ENCODE measurements around the gene ATP6V1E1.

The ATP6V1E1 gene

GRCh38 chr22:17606496-17606895, 22.1 kb downstream of the ATP6V1E1 start:
- no peak overlapping the region for H3K9ac ChIP-seq
- no peaks in the 10 kb centered on the region for H4K20me1 ChIP-seq (ENCODE audit: insufficient read depth)
- no peaks in the 10 kb centered on the region for H3K27me3 ChIP-seq (ENCODE audit: insufficient read depth, low read depth)
- H3K4me2 ChIP-seq: no peak overlapping the region
- peaks cover 5% of the 10 kb centered on the region; the same call in 1 of the 2 replicates for H3K79me2 ChIP-seq (ENCODE audit: insufficient read depth, low read depth)
- H3K4me3 ChIP-seq (IDR thresholded peaks at IDR 0.05; ENCODE audit: insufficient read depth, low read depth, low read length): no peak overlapping the region
- H2AFZ ChIP-seq (ENCODE audit: low read depth): no peak overlapping the region
- H3K27ac ChIP-seq: no peak overlapping the region
- no peaks in the 10 kb centered on the region for H3K36me3 ChIP-seq (ENCODE audit: insufficient read depth)
- H3K4me1 ChIP-seq (ENCODE audit: low read depth, poor library complexity, severe bottlenecking): no peaks in the 10 kb centered on the region
- no peak for TF ChIP-seq CTCF (conservative IDR thresholded peaks at IDR 0.05; ENCODE audit: low read depth, low read length)

GRCh38 chr22:17603668-17604067, 24.9 kb downstream of the ATP6V1E1 start:
- no peaks in the 10 kb centered on the region for H3K4me1 ChIP-seq (ENCODE audit: low read depth, poor library complexity, severe bottlenecking)
- H4K20me1 ChIP-seq (ENCODE audit: insufficient read depth): no peaks in the 10 kb centered on the region
- no peak for TF ChIP-seq CTCF (conservative IDR thresholded peaks at IDR 0.05; ENCODE audit: low read depth, low read length)
- H3K36me3 ChIP-seq (ENCODE audit: insufficient read depth): peaks cover 2% of the 10 kb centered on the region; the same call in 1 of the 2 replicates
- H3K4me3 ChIP-seq (IDR thresholded peaks at IDR 0.05; ENCODE audit: insufficient read depth, low read depth, low read length): no peak overlapping the region
- no peak overlapping the region for H2AFZ ChIP-seq (ENCODE audit: low read depth)
- H3K79me2 ChIP-seq (ENCODE audit: insufficient read depth, low read depth): peaks cover 5% of the 10 kb centered on the region; the same call in 1 of the 2 replicates
- H3K9ac ChIP-seq: no peak overlapping the region
- no peak overlapping the region for H3K27ac ChIP-seq
- no peak overlapping the region for H3K4me2 ChIP-seq
- no peaks in the 10 kb centered on the region for H3K27me3 ChIP-seq (ENCODE audit: insufficient read depth, low read depth)

- H3K9ac ChIP-seq: no peak overlapping the region
- no peak for TF ChIP-seq CTCF (conservative IDR thresholded peaks at IDR 0.05; ENCODE audit: low read depth, low read length)
- peaks cover 5% of the 10 kb centered on the region; the same call in 1 of the 2 replicates for H3K79me2 ChIP-seq (ENCODE audit: insufficient read depth, low read depth)
- no peaks in the 10 kb centered on the region for H4K20me1 ChIP-seq (ENCODE audit: insufficient read depth)
- H3K4me3 ChIP-seq (IDR thresholded peaks at IDR 0.05; ENCODE audit: insufficient read depth, low read depth, low read length): no peak overlapping the region
- no peak overlapping the region for H2AFZ ChIP-seq (ENCODE audit: low read depth)
- no peaks in the 10 kb centered on the region for H3K4me1 ChIP-seq (ENCODE audit: low read depth, poor library complexity, severe bottlenecking)
- H3K36me3 ChIP-seq (ENCODE audit: insufficient read depth): peaks cover 17% of the 10 kb centered on the region; the same call in 1 of the 2 replicates
- H3K27me3 ChIP-seq (ENCODE audit: insufficient read depth, low read depth): no peaks in the 10 kb centered on the region
- H3K4me2 ChIP-seq: no peak overlapping the region
- no peak overlapping the region for H3K27ac ChIP-seq
Observed at GRCh38 chr22:17601031-17601430, 27.5 kb downstream of the ATP6V1E1 start.

GRCh38 chr22:17598318-17598717, 30.2 kb downstream of the ATP6V1E1 start:
- Histone ChIP-seq H3K27me3 (ENCODE audit: insufficient read depth, low read depth) (no peaks in the 10 kb centered on the region), H3K36me3 (ENCODE audit: insufficient read depth) (peaks cover 17% of the 10 kb centered on the region; the same call in 1 of the 2 replicates), H2AFZ (ENCODE audit: low read depth) (no peak overlapping the region), H3K4me2 (no peak overlapping the region), H3K9ac (no peak overlapping the region), H3K4me1 (ENCODE audit: low read depth, poor library complexity, severe bottlenecking) (no peaks in the 10 kb centered on the region), H3K27ac (no peak overlapping the region), H3K79me2 (ENCODE audit: insufficient read depth, low read depth) (no peaks in the 10 kb centered on the region), H3K4me3 (IDR thresholded peaks at IDR 0.05; ENCODE audit: insufficient read depth, low read depth, low read length) (no peak overlapping the region), H4K20me1 (ENCODE audit: insufficient read depth) (no peaks in the 10 kb centered on the region)
- TF ChIP-seq CTCF (conservative IDR thresholded peaks at IDR 0.05; ENCODE audit: low read depth, low read length): no peak

Measured in KMS-11 (cell line).